Measurements from ENCODE around the gene PJA2.
"Not testable (repeated sequence)": the region's sequence is repeated elsewhere in the genome, so short reads cannot be mapped to it uniquely, and the experiment has no call there.

Gene PJA2

GRCh38 chr5:109439590-109439989, 29.8 kb upstream of the PJA2 start:
- Histone ChIP-seq H3K27ac (no peak overlapping the region), H3K4me3 (no peak overlapping the region), H3K9ac (ENCODE audit: insufficient read length) (no peak overlapping the region), H3K36me3 (ENCODE audit: insufficient read depth, low read length) (no peaks in the 10 kb centered on the region), H3K9me3 (ENCODE audit: low read depth, low read length) (no peaks in the 10 kb centered on the region)
- no peak for DNase-seq (ENCODE audit: low read depth, low spot score)
- TF ChIP-seq EZH2 (IDR thresholded peaks at IDR 0.05) (no peak), POLR2AphosphoS5 (IDR thresholded peaks at IDR 0.05; ENCODE audit: borderline replicate concordance, low read depth, low read length) (no peak), FOXP2 (optimal IDR thresholded peaks at IDR 0.05; ENCODE audit: control extremely low read depth, extremely low read length, insufficient read depth) (no peak)

GRCh38 chr5:109426075-109426474, 16.3 kb upstream of the PJA2 start:
- no peak for DNase-seq (ENCODE audit: low read depth, low spot score)
- Histone ChIP-seq H3K27ac (no peak overlapping the region), H3K4me3 (no peak overlapping the region), H3K9ac (ENCODE audit: insufficient read length) (no peak overlapping the region), H3K9me3 (ENCODE audit: low read depth, low read length) (no peaks in the 10 kb centered on the region), H3K36me3 (ENCODE audit: insufficient read depth, low read length) (no peaks in the 10 kb centered on the region)
- no peak for TF ChIP-seq FOXP2 (optimal IDR thresholded peaks at IDR 0.05; ENCODE audit: control extremely low read depth, extremely low read length, insufficient read depth)
- no peak for TF ChIP-seq EZH2 (IDR thresholded peaks at IDR 0.05)
- no peak for TF ChIP-seq POLR2AphosphoS5 (IDR thresholded peaks at IDR 0.05; ENCODE audit: borderline replicate concordance, low read depth, low read length)

- H3K9me3 ChIP-seq (ENCODE audit: low read depth, low read length); H3K36me3 ChIP-seq (ENCODE audit: insufficient read depth, low read length); H3K9ac ChIP-seq (ENCODE audit: insufficient read length); H3K4me3 ChIP-seq; DNase-seq (ENCODE audit: low read depth, low spot score); H3K27ac ChIP-seq: not testable (repeated sequence)
These were observed 15.7 kb upstream of the PJA2 start for GRCh38 chr5:109425521-109425920.

GRCh38 chr5:109421956-109422355, 12.2 kb upstream of the PJA2 start:
- Histone ChIP-seq H3K4me3 (no peak overlapping the region), H3K36me3 (ENCODE audit: insufficient read depth, low read length) (no peaks in the 10 kb centered on the region), H3K27ac (no peak overlapping the region), H3K9ac (ENCODE audit: insufficient read length) (no peak overlapping the region), H3K9me3 (ENCODE audit: low read depth, low read length) (no peaks in the 10 kb centered on the region)
- TF ChIP-seq POLR2AphosphoS5 (IDR thresholded peaks at IDR 0.05; ENCODE audit: borderline replicate concordance, low read depth, low read length), result no peak
- no peak for TF ChIP-seq EZH2 (IDR thresholded peaks at IDR 0.05)
- TF ChIP-seq FOXP2 (optimal IDR thresholded peaks at IDR 0.05; ENCODE audit: control extremely low read depth, extremely low read length, insufficient read depth), result no peak
- no peak for DNase-seq (ENCODE audit: low read depth, low spot score)

- H3K27ac ChIP-seq, result no peak overlapping the region
- DNase-seq (ENCODE audit: low read depth, low spot score), result no peak
These were observed 9.1 kb upstream of the PJA2 start for GRCh38 chr5:109418712-109419352.

GRCh38 chr5:109416882-109417281, 7.1 kb upstream of the PJA2 start:
- Histone ChIP-seq H3K27ac (no peak overlapping the region), H3K36me3 (ENCODE audit: insufficient read depth, low read length) (no peaks in the 10 kb centered on the region), H3K4me3 (no peak overlapping the region), H3K9ac (ENCODE audit: insufficient read length) (no peak overlapping the region), H3K9me3 (ENCODE audit: low read depth, low read length) (no peaks in the 10 kb centered on the region)
- TF ChIP-seq EZH2 (IDR thresholded peaks at IDR 0.05) (no peak), FOXP2 (optimal IDR thresholded peaks at IDR 0.05; ENCODE audit: control extremely low read depth, extremely low read length, insufficient read depth) (no peak), POLR2AphosphoS5 (IDR thresholded peaks at IDR 0.05; ENCODE audit: borderline replicate concordance, low read depth, low read length) (no peak)
- DNase-seq (ENCODE audit: low read depth, low spot score), result no peak

More at GRCh38 chr5:109418712-109419352, 9.1 kb upstream of the PJA2 start:
- no peaks in the 10 kb centered on the region for H3K36me3 ChIP-seq (ENCODE audit: insufficient read depth, low read length)
- H3K9ac ChIP-seq (ENCODE audit: insufficient read length), result no peak overlapping the region
- no peaks in the 10 kb centered on the region for H3K9me3 ChIP-seq (ENCODE audit: low read depth, low read length)
- TF ChIP-seq FOXP2 (optimal IDR thresholded peaks at IDR 0.05; ENCODE audit: control extremely low read depth, extremely low read length, insufficient read depth), result no peak
- TF ChIP-seq POLR2AphosphoS5 (IDR thresholded peaks at IDR 0.05; ENCODE audit: borderline replicate concordance, low read depth, low read length), result no peak
- TF ChIP-seq EZH2 (IDR thresholded peaks at IDR 0.05), result no peak
- no peak overlapping the region for H3K4me3 ChIP-seq

- H3K36me3 ChIP-seq (ENCODE audit: insufficient read depth, low read length); H3K4me3 ChIP-seq; H3K27ac ChIP-seq; DNase-seq (ENCODE audit: low read depth, low spot score); H3K9me3 ChIP-seq (ENCODE audit: low read depth, low read length); H3K9ac ChIP-seq (ENCODE audit: insufficient read length): not testable (repeated sequence)
These were observed 4.2 kb upstream of the PJA2 start for GRCh38 chr5:109413921-109414461.

GRCh38 chr5:109413458-109413857, 3.7 kb upstream of the PJA2 start:
- Histone ChIP-seq H3K9me3 (ENCODE audit: low read depth, low read length) (no peaks in the 10 kb centered on the region), H3K9ac (ENCODE audit: insufficient read length) (no peak overlapping the region), H3K36me3 (ENCODE audit: insufficient read depth, low read length) (no peaks in the 10 kb centered on the region), H3K27ac (no peak overlapping the region), H3K4me3 (no peak overlapping the region)
- DNase-seq (ENCODE audit: low read depth, low spot score), result no peak
- no peak for TF ChIP-seq FOXP2 (optimal IDR thresholded peaks at IDR 0.05; ENCODE audit: control extremely low read depth, extremely low read length, insufficient read depth)
- TF ChIP-seq POLR2AphosphoS5 (IDR thresholded peaks at IDR 0.05; ENCODE audit: borderline replicate concordance, low read depth, low read length), result no peak
- TF ChIP-seq EZH2 (IDR thresholded peaks at IDR 0.05), result no peak

GRCh38 chr5:109412981-109413402, 3.2 kb upstream of the PJA2 start:
- TF ChIP-seq FOXP2 (optimal IDR thresholded peaks at IDR 0.05; ENCODE audit: control extremely low read depth, extremely low read length, insufficient read depth), result no peak
- no peak for TF ChIP-seq POLR2AphosphoS5 (IDR thresholded peaks at IDR 0.05; ENCODE audit: borderline replicate concordance, low read depth, low read length)
- no peak for TF ChIP-seq EZH2 (IDR thresholded peaks at IDR 0.05)
- H3K4me3 ChIP-seq, result no peak overlapping the region
- H3K9ac ChIP-seq (ENCODE audit: insufficient read length), result no peak overlapping the region
- no peaks in the 10 kb centered on the region for H3K9me3 ChIP-seq (ENCODE audit: low read depth, low read length)
- H3K36me3 ChIP-seq (ENCODE audit: insufficient read depth, low read length), result no peaks in the 10 kb centered on the region
- no peak for DNase-seq (ENCODE audit: low read depth, low spot score)
- H3K27ac ChIP-seq, result no peak overlapping the region

All from SK-N-MC (cell line).